ENCODE measurements around the gene IFI16.

- no peak for TF ChIP-seq CTCF (conservative IDR thresholded peaks at IDR 0.05; ENCODE audit: low read length)
- TF ChIP-seq EZH2phosphoT487 (IDR thresholded peaks at IDR 0.05; ENCODE audit: borderline replicate concordance, low read depth, low read length), result no peak
These were observed 15.3 kb downstream of the IFI16 start for GRCh38 chr1:159025043-159025442.

Data from OCI-LY7 (cell line).